HepG2 (cell line): ENCODE measurements around the gene BMP8A.

Experiments
- EHMT2 ChIP-seq: fragments of 200-600 bp; sonication (generic); IDR thresholded peaks from 2 replicates; pipeline ENCODE4 v1.7.0; 2017; ENCODE audit warnings: antibody characterized with exemption, low read depth, low read length, borderline replicate concordance
- ETV6 ChIP-seq: sonication (generic); formaldehyde crosslinking; conservative IDR thresholded peaks from 2 replicates; pipeline ENCODE4 v1.4.0; 2020; ENCODE audit warnings: missing genetic modification reagents
- NBN ChIP-seq: fragments of 450-650 bp; conservative IDR thresholded peaks from 2 replicates; pipeline ENCODE4 v1.6.1; 2017
- NFIC ChIP-seq: IDR thresholded peaks from 2 replicates; pipeline ENCODE4 v1.6.1; 2012; ENCODE audit warnings: mild to moderate bottlenecking, low read length, inconsistent platforms
- SNAI1 ChIP-seq: sonication (generic); formaldehyde crosslinking; IDR thresholded peaks from 2 replicates; pipeline ENCODE4 v1.5.0; 2020; ENCODE audit warnings: mild to moderate bottlenecking, missing genetic modification reagents, borderline replicate concordance
- ZNF20 ChIP-seq: sonication (generic); formaldehyde crosslinking; IDR thresholded peaks from 2 replicates; pipeline ENCODE4 v1.4.0; 2020; ENCODE audit warnings: mild to moderate bottlenecking, moderate library complexity, missing genetic modification reagents
- ZNF263 ChIP-seq: sonication (generic); formaldehyde crosslinking; IDR thresholded peaks from 2 replicates; pipeline ENCODE4 v1.4.0; 2020; ENCODE audit warnings: missing genetic modification reagents

DNA sequence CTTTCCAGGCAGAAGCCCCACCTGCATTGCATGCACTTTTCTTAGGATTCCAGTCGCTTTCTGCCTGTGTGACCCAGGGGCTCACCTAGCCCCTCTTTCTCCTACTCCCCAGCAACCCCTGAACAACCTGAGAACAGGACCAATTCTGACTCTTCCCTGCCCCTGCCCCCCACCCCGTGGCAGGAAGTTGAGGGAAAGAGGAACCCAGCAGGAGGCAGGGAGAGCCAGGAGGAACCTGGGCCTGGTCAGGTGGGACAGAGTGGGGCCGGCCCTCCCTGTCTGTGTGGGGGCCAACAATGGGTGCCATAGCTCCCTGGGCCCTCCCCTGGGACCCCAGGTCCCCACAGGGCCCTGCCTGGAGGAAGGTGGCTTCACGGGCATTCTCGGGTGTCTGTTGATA is 6.1 kb downstream of the BMP8A start:
- TF ChIP-seq SNAI1 (CRISPR knock-in tag) (no peak), NFIC (no peak), ETV6 (no peak), ZNF263 (CRISPR knock-in tag) (no peak), NBN (no peak), EHMT2 (no peak), ZNF20 (CRISPR knock-in tag) (no peak)
